AG09309 (cell line): ENCODE results near the gene C5orf58.
"Not testable (repeated sequence)": the region's sequence is repeated elsewhere in the genome, so short reads cannot be mapped to it uniquely, and the experiment has no call there.

Experiments used
- DNase-seq: peaks from one replicate; pipeline ENCODE4 v3.0.0-alpha.2; 2010; ENCODE audit warnings: low read depth
- H3K4me3 ChIP-seq: 2 replicates; pipeline ENCODE4 v1.5.1; 2011; ENCODE audit warnings: mild to moderate bottlenecking, low read depth, low read length, moderate library complexity; ENCODE audit not compliant: control insufficient read depth
- TF ChIP-seq, protein P1 (sequence below): IDR thresholded peaks from 2 replicates; pipeline ENCODE4 v1.5.1; 2011; ENCODE audit warnings: mild to moderate bottlenecking, low read depth, low read length, inconsistent platforms; ENCODE audit not compliant: insufficient read depth, control insufficient read depth; ENCODE audit errors: missing control alignments

C5orf58 gene

DNA sequence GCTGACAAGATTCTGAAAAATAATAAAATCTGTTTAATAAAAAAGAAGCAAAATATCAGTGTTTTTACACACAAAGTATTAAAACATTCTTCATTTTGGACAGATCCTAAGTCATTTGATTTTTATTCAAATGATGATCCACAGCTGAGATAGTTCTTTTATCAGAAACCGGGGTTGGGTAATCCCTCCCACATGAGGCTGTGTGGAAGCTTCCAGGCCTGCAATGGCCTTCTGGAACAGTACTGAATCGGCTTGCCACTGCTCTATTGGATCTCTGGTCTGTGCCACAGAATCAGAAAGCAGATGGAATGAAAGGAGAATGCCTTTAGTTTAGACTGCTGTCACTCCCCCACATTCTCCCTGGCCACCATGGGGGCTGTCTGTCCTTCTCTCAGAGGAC lies 6.1 kb upstream of the C5orf58 start:
- no peak overlapping the region for H3K4me3 ChIP-seq
- DNase-seq: no peak
- TF ChIP-seq, protein P1, sequence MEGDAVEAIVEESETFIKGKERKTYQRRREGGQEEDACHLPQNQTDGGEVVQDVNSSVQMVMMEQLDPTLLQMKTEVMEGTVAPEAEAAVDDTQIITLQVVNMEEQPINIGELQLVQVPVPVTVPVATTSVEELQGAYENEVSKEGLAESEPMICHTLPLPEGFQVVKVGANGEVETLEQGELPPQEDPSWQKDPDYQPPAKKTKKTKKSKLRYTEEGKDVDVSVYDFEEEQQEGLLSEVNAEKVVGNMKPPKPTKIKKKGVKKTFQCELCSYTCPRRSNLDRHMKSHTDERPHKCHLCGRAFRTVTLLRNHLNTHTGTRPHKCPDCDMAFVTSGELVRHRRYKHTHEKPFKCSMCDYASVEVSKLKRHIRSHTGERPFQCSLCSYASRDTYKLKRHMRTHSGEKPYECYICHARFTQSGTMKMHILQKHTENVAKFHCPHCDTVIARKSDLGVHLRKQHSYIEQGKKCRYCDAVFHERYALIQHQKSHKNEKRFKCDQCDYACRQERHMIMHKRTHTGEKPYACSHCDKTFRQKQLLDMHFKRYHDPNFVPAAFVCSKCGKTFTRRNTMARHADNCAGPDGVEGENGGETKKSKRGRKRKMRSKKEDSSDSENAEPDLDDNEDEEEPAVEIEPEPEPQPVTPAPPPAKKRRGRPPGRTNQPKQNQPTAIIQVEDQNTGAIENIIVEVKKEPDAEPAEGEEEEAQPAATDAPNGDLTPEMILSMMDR: no peak

DNA sequence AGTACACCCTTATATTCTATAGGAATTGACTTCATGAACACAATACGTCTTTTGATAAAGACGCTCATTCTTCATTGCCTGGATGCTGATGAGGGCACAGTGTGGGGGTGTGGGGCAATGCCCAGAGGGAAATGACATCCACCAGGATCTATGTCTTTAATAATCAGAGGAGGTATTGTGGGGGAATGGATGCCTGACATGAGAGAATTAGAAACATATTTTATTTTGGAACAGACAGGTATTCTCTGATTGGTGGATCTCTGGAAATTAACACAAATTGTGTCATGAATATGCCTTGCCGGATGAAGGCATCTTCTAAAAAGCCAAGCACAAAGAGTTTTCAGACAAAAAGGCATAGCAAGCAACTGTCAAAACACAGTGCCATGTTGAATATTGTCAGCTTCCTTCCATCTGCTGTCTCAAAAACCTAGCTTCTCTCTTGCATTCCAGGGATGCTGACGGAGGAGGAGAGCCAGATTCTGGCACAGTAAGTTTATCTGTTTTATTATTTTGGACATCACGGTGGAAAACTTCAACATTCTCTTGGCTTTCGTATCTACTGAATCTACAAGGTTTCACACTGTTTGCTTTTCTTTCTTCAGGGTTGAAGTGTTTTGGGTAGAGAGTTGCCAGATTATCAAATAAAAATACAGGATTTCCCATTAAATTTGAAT lies 3.9 kb upstream of the C5orf58 start:
- H3K4me3 ChIP-seq: no peak overlapping the region
- TF ChIP-seq, protein P1: no peak
- no peak for DNase-seq

DNA sequence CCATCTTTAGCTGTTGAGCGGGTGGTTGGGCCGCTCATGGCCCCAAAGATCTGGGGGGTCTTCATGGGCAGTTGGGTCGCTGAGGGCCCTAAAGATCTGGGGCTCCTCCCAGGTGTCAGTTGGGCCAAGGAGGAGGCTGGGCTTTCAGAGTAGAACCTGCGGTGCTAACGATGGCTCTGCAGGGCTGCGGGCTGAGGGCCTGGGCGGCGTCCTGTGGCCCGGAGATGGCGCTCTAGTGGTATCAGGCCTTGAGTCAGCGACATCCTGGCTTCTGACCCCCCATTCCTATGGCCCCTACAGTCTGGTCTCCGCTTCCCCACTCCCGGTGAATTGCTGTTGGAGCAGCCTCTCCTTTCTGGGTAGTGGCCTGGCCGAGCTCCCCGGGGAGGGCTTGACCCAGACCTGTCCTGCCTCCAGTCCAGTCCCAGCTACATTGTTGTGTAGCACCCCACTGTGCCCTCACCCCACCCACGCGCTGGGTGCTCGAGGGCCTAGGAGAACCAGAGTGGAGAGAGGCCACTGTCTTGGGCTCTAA lies 640 bp downstream of the C5orf58 start:
- H3K4me3 ChIP-seq: no peak overlapping the region
- DNase-seq: no peak
- TF ChIP-seq, protein P1: no peak

DNA sequence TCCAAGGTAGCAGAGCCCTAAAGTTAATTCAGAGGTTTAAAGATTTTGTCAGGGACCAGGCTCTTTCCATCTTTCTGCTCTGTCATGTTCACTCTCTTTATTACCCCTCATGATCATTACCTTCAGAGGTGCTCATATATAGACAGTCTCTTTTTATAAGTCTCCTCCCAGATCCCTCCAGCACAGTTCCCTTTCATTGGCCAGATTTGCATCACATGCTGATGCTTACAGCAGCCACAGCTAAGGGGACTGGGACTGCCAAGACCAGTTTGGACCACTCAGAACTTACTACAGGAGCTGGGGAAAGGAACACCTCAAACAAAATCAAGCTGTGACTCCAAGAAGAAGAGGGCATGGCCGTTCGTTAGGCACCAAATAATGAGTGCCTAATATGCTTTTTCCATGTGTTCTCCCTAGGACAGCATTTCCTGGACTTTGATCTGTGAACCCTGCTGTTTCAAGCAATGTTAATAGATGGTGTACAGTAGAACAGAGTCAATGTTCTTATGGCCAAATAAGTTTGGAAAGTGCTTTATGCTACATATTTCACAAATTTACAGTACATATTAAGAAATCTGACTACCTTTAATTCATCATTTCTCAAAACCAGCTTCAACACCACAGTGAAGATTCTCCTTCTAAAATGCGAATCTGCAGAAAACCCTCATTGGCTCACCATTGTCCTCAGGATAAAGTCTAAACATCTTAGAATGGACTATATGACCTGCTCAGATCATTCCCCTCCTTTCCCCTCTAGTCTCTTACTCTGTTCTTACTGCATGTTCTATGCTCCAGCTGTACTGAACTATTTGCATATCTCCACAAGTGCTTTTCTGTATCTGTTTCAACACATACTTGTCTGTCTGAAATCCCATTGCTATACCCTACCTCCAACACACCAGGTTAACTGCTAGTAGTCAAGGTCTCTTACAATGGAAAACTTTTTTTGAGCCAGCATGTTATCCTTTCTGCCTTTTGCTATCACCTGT lies 3.4 kb downstream of the C5orf58 start:
- no peak overlapping the region for H3K4me3 ChIP-seq
- TF ChIP-seq, protein P1: no peak
- DNase-seq: no peak

DNA sequence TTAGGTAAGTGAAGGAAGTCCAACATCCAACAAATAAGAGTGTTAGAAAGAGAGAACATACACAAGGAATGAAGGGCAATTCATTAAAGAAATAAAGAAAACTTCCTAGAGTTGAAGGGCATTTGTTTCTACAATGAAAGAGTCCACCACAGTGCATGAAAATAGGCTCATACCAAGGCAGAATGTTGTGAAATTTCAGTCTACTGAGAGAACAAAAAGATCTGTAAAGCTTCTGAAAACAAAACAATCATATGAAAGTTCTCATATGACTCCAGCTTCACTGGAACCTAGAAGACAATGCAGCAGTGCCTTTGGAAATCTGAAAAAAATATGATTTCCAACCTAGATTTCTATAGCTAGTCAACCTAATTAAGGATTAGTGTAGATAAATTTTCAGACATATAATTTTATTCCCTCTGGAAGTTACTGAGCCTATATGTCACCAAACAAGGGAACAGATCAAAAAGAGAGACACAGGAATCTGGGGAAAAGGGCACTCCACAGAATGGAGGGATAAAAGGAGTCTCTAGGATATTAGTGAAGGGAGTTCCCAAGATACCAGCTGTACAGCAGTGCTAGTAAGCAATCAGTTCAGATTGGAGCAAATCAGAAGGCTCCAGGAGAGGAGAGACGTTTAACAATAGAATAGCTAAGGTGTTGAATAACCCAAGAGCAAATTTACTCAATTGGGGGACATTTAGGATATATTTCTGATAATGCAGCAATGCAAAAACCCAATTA lies 5.8 kb downstream of the C5orf58 start:
- H3K4me3 ChIP-seq: no peak overlapping the region
- DNase-seq: no peak
- TF ChIP-seq, protein P1: no peak

DNA sequence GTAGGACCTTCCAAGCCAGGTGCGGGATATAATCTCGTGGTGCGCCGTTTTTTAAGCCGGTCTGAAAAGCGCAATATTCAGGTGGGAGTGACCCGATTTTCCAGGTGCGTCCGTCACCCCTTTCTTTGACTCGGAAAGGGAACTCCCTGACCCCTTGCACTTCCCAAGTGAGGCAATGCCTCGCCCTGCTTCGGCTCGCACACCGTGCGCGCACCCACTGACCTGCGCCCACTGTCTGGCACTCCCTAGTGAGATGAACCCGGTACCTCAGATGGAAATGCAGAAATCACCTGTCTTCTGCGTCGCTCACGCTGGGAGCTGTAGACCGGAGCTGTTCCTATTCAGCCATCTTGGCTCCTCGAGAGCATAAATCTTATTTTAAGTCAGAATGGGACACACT lies 12.7 kb downstream of the C5orf58 start:
- not testable (repeated sequence) for DNase-seq, H3K4me3 ChIP-seq
